HL-60 (cell line): ENCODE data around the gene BHLHE23.

Experiments
- DNase-seq, 2 experiments: peaks; one replicate each; pipeline ENCODE4 v3.0.0-alpha.2; 2010 to 2020; ENCODE audit warnings: low read depth in 1 of 2, low spot score in 1 of 2
- H3K27ac ChIP-seq: fragments of 250-450 bp; sonication (Bioruptor Pico); replicated peaks from 2 replicates; pipeline ENCODE4 v1.5.1; 2020; ENCODE audit warnings: mild to moderate bottlenecking, moderate library complexity
- H3K27me3 ChIP-seq: fragments of 250-450 bp; sonication (Bioruptor Pico); 2 replicates; pipeline ENCODE4 v1.5.1; 2021; ENCODE audit warnings: mild to moderate bottlenecking, moderate library complexity; ENCODE audit not compliant: insufficient read depth, poor library complexity, severe bottlenecking
- H3K4me3 ChIP-seq: replicated peaks from 2 replicates; pipeline ENCODE4 v1.5.1; 2011; ENCODE audit warnings: mild to moderate bottlenecking, control low read depth, low read length; ENCODE audit not compliant: insufficient read depth
- CTCF ChIP-seq: IDR thresholded peaks from one replicate; pipeline ENCODE4 v1.5.1; 2011; ENCODE audit warnings: low read length, control low read depth, inconsistent platforms; ENCODE audit not compliant: insufficient read depth
- GABPA ChIP-seq: IDR thresholded peaks from 2 replicates; pipeline ENCODE4 v1.6.1; 2012; ENCODE audit warnings: low read depth
- POLR2AphosphoS5 ChIP-seq: IDR thresholded peaks from 2 replicates; pipeline ENCODE4 v1.6.1; 2012; ENCODE audit warnings: low read depth
- REST ChIP-seq: IDR thresholded peaks from 2 replicates; pipeline ENCODE4 v1.6.1; 2012; ENCODE audit warnings: low read depth; ENCODE audit not compliant: insufficient replicate concordance
- SPI1 ChIP-seq: IDR thresholded peaks from 2 replicates; pipeline ENCODE4 v1.6.1; 2012; ENCODE audit warnings: low read depth, mild to moderate bottlenecking, borderline replicate concordance

BHLHE23 gene

GRCh38 chr20:62967628-62968351 lies 39.0 kb downstream of the BHLHE23 start:
- peaks cover 7% of the 10 kb centered on the region for H3K27me3 ChIP-seq
- no peak overlapping the region for H3K27ac ChIP-seq
- TF ChIP-seq CTCF: no peak
- peak; percentile 42; the same call in 1 of the 2 replicates for TF ChIP-seq POLR2AphosphoS5
- no peak for TF ChIP-seq REST
- TF ChIP-seq GABPA: no peak
- TF ChIP-seq SPI1: no peak
- no peak overlapping the region for H3K4me3 ChIP-seq
- no peak for DNase-seq

- no peak for DNase-seq
- no peak overlapping the region for H3K4me3 ChIP-seq
- H3K27me3 ChIP-seq: peaks cover 3% of the 10 kb centered on the region
- H3K27ac ChIP-seq: no peak overlapping the region
- TF ChIP-seq GABPA (no peak), CTCF (no peak), POLR2AphosphoS5 (no peak), REST (no peak), SPI1 (no peak)
These were observed 39.6 kb downstream of the BHLHE23 start for GRCh38 chr20:62967149-62967501.

GRCh38 chr20:62966212-62967148 lies 40.3 kb downstream of the BHLHE23 start:
- Histone ChIP-seq H3K4me3 (no peak overlapping the region), H3K27ac (no peak overlapping the region), H3K27me3 (peaks cover 3% of the 10 kb centered on the region)
- DNase-seq: no peak
- TF ChIP-seq REST (no peak), CTCF (no peak), POLR2AphosphoS5 (no peak; the same call in 1 of the 2 replicates), GABPA (no peak), SPI1 (no peak)
